HEK293 (cell line): ENCODE measurements around the gene PTPRN2.

Experiments
- CTCF ChIA-PET: fragments of 350-600 bp; formaldehyde crosslinking; extraction: SDS; loops from one replicate; lab custom pipeline; 2021; ENCODE audit warnings: antibody characterized with exemption; lab: Yijun Ruan, JAX
- POLR2A ChIA-PET: fragments of 300-600 bp; formaldehyde crosslinking; extraction: SDS; loops from one replicate; lab custom pipeline; 2020; ENCODE audit warnings: antibody characterized with exemption, inconsistent platforms; lab: Yijun Ruan, JAX
- H3K27ac ChIP-seq: fragments of 200-500 bp; sonication (Bioruptor generic); 2 replicates; pipeline ENCODE4 v1.5.1; 2014; ENCODE audit warnings: low read depth, low read length, control low read depth, inconsistent platforms; ENCODE audit errors: extremely low read depth
- H3K36me3 ChIP-seq, 2 experiments: fragments of 200-500 bp in 1 of 2; sonication (Bioruptor generic) in 1 of 2; 1 replicate in 1 of 2; 2 replicates in 1 of 2; pipeline ENCODE4 v1.5.1; 2014 to 2017; ENCODE audit warnings: inconsistent platforms in 2 of 2, low read length in 2 of 2; ENCODE audit not compliant: control insufficient read depth in 2 of 2, insufficient read depth in 1 of 2
- H3K4me1 ChIP-seq: fragments of 200-500 bp; sonication (Bioruptor generic); 2 replicates; pipeline ENCODE4 v1.5.1; 2014; ENCODE audit warnings: mild to moderate bottlenecking, low read length, inconsistent platforms; ENCODE audit not compliant: control insufficient read depth, insufficient read depth
- H3K4me3 ChIP-seq: 2 replicates; pipeline ENCODE4 v1.5.1; 2011; ENCODE audit warnings: low read depth, mild to moderate bottlenecking, control low read depth, low read length, moderate library complexity
- H3K9me3 ChIP-seq: fragments of 200-500 bp; sonication (Bioruptor generic); 2 replicates; pipeline ENCODE4 v1.5.1; 2014; ENCODE audit warnings: low read depth, low read length, inconsistent platforms; ENCODE audit not compliant: control insufficient read depth, insufficient read depth
- KLF7 ChIP-seq: fragments of 450-650 bp; formaldehyde crosslinking; IDR thresholded peaks from 2 replicates; pipeline ENCODE4 v1.5.1; 2016; ENCODE audit warnings: missing biosample characterization, missing genetic modification characterization, borderline replicate concordance
- MEIS1 ChIP-seq: sonication (generic); formaldehyde crosslinking; IDR thresholded peaks from 2 replicates; pipeline ENCODE4 v1.8.1; 2022; ENCODE audit warnings: missing genetic modification reagents, mild to moderate bottlenecking, borderline replicate concordance
- PATZ1 ChIP-seq: fragments of 450-650 bp; formaldehyde crosslinking; IDR thresholded peaks from 2 replicates; pipeline ENCODE4 v1.5.1; 2016; ENCODE audit warnings: missing biosample characterization, missing genetic modification characterization
- TSHZ1 ChIP-seq: fragments of 450-650 bp; formaldehyde crosslinking; IDR thresholded peaks from 2 replicates; pipeline ENCODE4 v1.5.1; 2016; ENCODE audit warnings: missing biosample characterization, missing genetic modification characterization, borderline replicate concordance
- ZBTB1 ChIP-seq: fragments of 450-650 bp; formaldehyde crosslinking; IDR thresholded peaks from 2 replicates; pipeline ENCODE4 v1.5.1; 2016; ENCODE audit warnings: missing biosample characterization, missing genetic modification characterization
- ZFP41 ChIP-seq: fragments of 450-650 bp; formaldehyde crosslinking; IDR thresholded peaks from 2 replicates; pipeline ENCODE4 v1.5.1; 2016; ENCODE audit warnings: missing biosample characterization, missing genetic modification characterization, borderline replicate concordance
- ZNF26 ChIP-seq: fragments of 450-650 bp; formaldehyde crosslinking; IDR thresholded peaks from 2 replicates; pipeline ENCODE4 v1.5.1; 2016; ENCODE audit warnings: missing biosample characterization, missing genetic modification characterization
- ZNF423 ChIP-seq: fragments of 450-650 bp; formaldehyde crosslinking; IDR thresholded peaks from 2 replicates; pipeline ENCODE4 v1.5.1; 2016; ENCODE audit warnings: missing biosample characterization, missing genetic modification characterization
- ZNF488 ChIP-seq: fragments of 450-650 bp; formaldehyde crosslinking; IDR thresholded peaks from 2 replicates; pipeline ENCODE4 v1.5.1; 2016; ENCODE audit warnings: missing biosample characterization, missing genetic modification characterization
- ZNF521 ChIP-seq: fragments of 450-650 bp; formaldehyde crosslinking; IDR thresholded peaks from 2 replicates; pipeline ENCODE4 v1.5.1; 2017; ENCODE audit warnings: missing biosample characterization, mild to moderate bottlenecking, missing genetic modification characterization
- ZNF776 ChIP-seq: fragments of 450-650 bp; formaldehyde crosslinking; IDR thresholded peaks from 2 replicates; pipeline ENCODE4 v1.5.0; 2017; ENCODE audit warnings: missing biosample characterization, missing genetic modification characterization, borderline replicate concordance
- ZNF843 ChIP-seq: fragments of 450-650 bp; formaldehyde crosslinking; IDR thresholded peaks from 2 replicates; pipeline ENCODE4 v1.5.1; 2016; ENCODE audit warnings: missing biosample characterization, missing genetic modification characterization

The PTPRN2 gene

GRCh38 chr7:157538735-157539134 lies 1048.9 kb downstream of the PTPRN2 start (continued):
- no peak for TF ChIP-seq ZNF488 (tag by site-specific recombination)
- TF ChIP-seq, all 188 proteins: peak for 0

- H3K27ac ChIP-seq, result no peak overlapping the region
- POLR2A ChIA-PET, result no interaction called here
- H3K9me3 ChIP-seq, result no peaks in the 10 kb centered on the region
Measured at GRCh38 chr7:157538321-157538720, 1049.3 kb downstream of the PTPRN2 start.

GRCh38 chr7:157537056-157537455 lies 1050.6 kb downstream of the PTPRN2 start:
- no peaks in the 10 kb centered on the region for H3K9me3 ChIP-seq
- no peak overlapping the region for H3K27ac ChIP-seq
- no peaks in the 10 kb centered on the region for H3K36me3 ChIP-seq
- no peak for TF ChIP-seq ZNF843 (tag by site-specific recombination)
- TF ChIP-seq PATZ1 (tag by site-specific recombination), result no peak
- no peak for TF ChIP-seq MEIS1 (CRISPR knock-in tag)
- TF ChIP-seq TSHZ1, result no peak
- CTCF ChIA-PET, result no interaction called here
- H3K4me3 ChIP-seq, result no peak overlapping the region
- no peaks in the 10 kb centered on the region for H3K4me1 ChIP-seq
- POLR2A ChIA-PET, result no interaction called here

More at GRCh38 chr7:157538321-157538720, 1049.3 kb downstream of the PTPRN2 start:
- no peaks in the 10 kb centered on the region for H3K36me3 ChIP-seq
- TF ChIP-seq ZFP41, result no peak
- TF ChIP-seq ZNF423, result no peak
- no peak for TF ChIP-seq ZNF776
- no peak for TF ChIP-seq MEIS1 (CRISPR knock-in tag)
- TF ChIP-seq KLF7, result no peak
- CTCF ChIA-PET, result no interaction called here
- no peaks in the 10 kb centered on the region for H3K4me1 ChIP-seq
- H3K4me3 ChIP-seq, result no peak overlapping the region

GRCh38 chr7:157532068-157532467 lies 1055.6 kb downstream of the PTPRN2 start:
- TF ChIP-seq ZBTB1 (tag by site-specific recombination) (no peak), ZNF26 (tag by site-specific recombination) (no peak), ZNF521 (tag by site-specific recombination) (no peak)
- no peaks in the 10 kb centered on the region for H3K36me3 ChIP-seq
- no peaks in the 10 kb centered on the region for H3K4me1 ChIP-seq
- no peaks in the 10 kb centered on the region for H3K9me3 ChIP-seq
- no peak overlapping the region for H3K27ac ChIP-seq
- H3K4me3 ChIP-seq, result no peak overlapping the region
- CTCF ChIA-PET, result no interaction called here
- POLR2A ChIA-PET, result no interaction called here
